H1 (cell line): ENCODE data around the gene GGT5. TPM values are rescaled to one million over a fixed set of nuclear protein-coding genes. Genes with fewer than 3 reads are reported as not detected.

Experiments
- CTCF ChIA-PET: fragments of 300-600 bp; sonication (Branson Sonifier 250); formaldehyde crosslinking; loops from one replicate; lab custom pipeline; 2021; ENCODE audit not compliant: partially characterized antibody; lab: Charles Lee
- POLR2A ChIA-PET: fragments of 300-600 bp; sonication (Branson Sonifier 250); formaldehyde crosslinking; loops from one replicate; lab custom pipeline; 2021; ENCODE audit warnings: inconsistent platforms; ENCODE audit not compliant: partially characterized antibody; lab: Charles Lee
- DNase-seq, 2 experiments: peaks; one replicate each; pipeline versions ENCODE4 v3.0.0 to v3.0.0-alpha.2; 2010 to 2022; ENCODE audit warnings: low spot score in 2 of 2, low read depth in 1 of 2, mixed read lengths in 1 of 2
- FAIRE-seq: peaks from 2 replicates; lab custom pipeline; 2011; peaks lifted over from hg19 to GRCh38; lab: Jason Lieb, UNC
- H2AFZ ChIP-seq: 2 replicates; pipeline ENCODE4 v1.8.1; 2012; ENCODE audit warnings: low read length, inconsistent platforms
- H2AK5ac ChIP-seq: 2 replicates; pipeline ENCODE4 v1.6.1; 2013; ENCODE audit warnings: low read depth, low read length
- H2BK120ac ChIP-seq: replicated peaks from 2 replicates; pipeline ENCODE3; 2013; ENCODE audit warnings: low read depth, low read length, inconsistent platforms
- H2BK12ac ChIP-seq: 2 replicates; pipeline ENCODE4 v1.6.1; 2013; ENCODE audit warnings: low read depth, low read length
- H2BK15ac ChIP-seq: 2 replicates; pipeline ENCODE4 v1.6.1; 2013; ENCODE audit warnings: low read length
- H2BK20ac ChIP-seq: 2 replicates; pipeline ENCODE4 v1.6.1; 2013; ENCODE audit warnings: low read length
- H2BK5ac ChIP-seq: 2 replicates; pipeline ENCODE4 v1.6.1; 2013; ENCODE audit warnings: low read depth, low read length
- H3K14ac ChIP-seq: 2 replicates; pipeline ENCODE4 v1.6.1; 2013; ENCODE audit warnings: inconsistent platforms; ENCODE audit not compliant: insufficient read length
- H3K18ac ChIP-seq: 2 replicates; pipeline ENCODE4 v1.6.1; 2013; ENCODE audit warnings: low read length; ENCODE audit errors: extremely low read depth
- H3K23ac ChIP-seq: 2 replicates; pipeline ENCODE4 v1.6.1; 2013; ENCODE audit warnings: inconsistent platforms; ENCODE audit not compliant: insufficient read length
- H3K23me2 ChIP-seq: 2 replicates; pipeline ENCODE4 v1.6.1; 2013; ENCODE audit warnings: low read depth, low read length
- H3K27ac ChIP-seq: 2 replicates; pipeline ENCODE4 v1.6.1; 2011; ENCODE audit warnings: low read depth, low read length, inconsistent platforms
- H3K27me3 ChIP-seq, 4 experiments: replicated peaks in 1 of 4; 1 replicate in 1 of 4; 2 replicates in 3 of 4; pipeline versions ENCODE4 v1.6.1 to v1.8.1; 2011 to 2013; ENCODE audit warnings: low read length in 3 of 4, mild to moderate bottlenecking in 3 of 4, inconsistent platforms in 2 of 4, mixed read lengths in 2 of 4, moderate library complexity in 1 of 4; ENCODE audit not compliant: control insufficient read depth in 3 of 4, insufficient read depth in 3 of 4; ENCODE audit errors: extremely low read depth in 1 of 4
- H3K36me3 ChIP-seq, 4 experiments: 2 replicates each; pipeline versions ENCODE4 v1.6.1 to v1.8.1; 2011 to 2013; ENCODE audit warnings: mild to moderate bottlenecking in 4 of 4, low read length in 3 of 4, moderate library complexity in 2 of 4, control low read depth in 1 of 4, inconsistent platforms in 1 of 4; ENCODE audit not compliant: insufficient read depth in 4 of 4, control insufficient read depth in 2 of 4
- H3K4ac ChIP-seq: replicated peaks from 2 replicates; pipeline ENCODE3; 2013; ENCODE audit warnings: low read length, low read depth, mixed read lengths, inconsistent platforms; ENCODE audit not compliant: insufficient read length
- H3K4me1 ChIP-seq, 4 experiments: replicated peaks in 1 of 4; 1 replicate in 1 of 4; 2 replicates in 3 of 4; pipeline versions ENCODE4 v1.6.1 to v1.8.1; 2011 to 2013; ENCODE audit warnings: low read length in 3 of 4, inconsistent platforms in 2 of 4, mixed read lengths in 1 of 4; ENCODE audit not compliant: insufficient read depth in 4 of 4, control insufficient read depth in 3 of 4
- H3K4me2 ChIP-seq, 2 experiments: 2 replicates each; pipeline versions ENCODE4 v1.6.1 to v1.8.1; 2011 to 2013; ENCODE audit warnings: low read depth in 2 of 2, low read length in 2 of 2, control low read depth in 1 of 2, inconsistent platforms in 1 of 2, mild to moderate bottlenecking in 1 of 2; ENCODE audit not compliant: insufficient read depth in 1 of 2
- H3K4me3 ChIP-seq, 4 experiments: fragments of 200-600, 300-600 bp in 1 of 4; sonication (generic), shearing (Covaris generic), sonication (Bioruptor Twin) in 1 of 4; 2 replicates each; pipeline versions ENCODE4 v1.5.1 to v1.8.1; 2011 to 2016; ENCODE audit warnings: low read length in 4 of 4, low read depth in 3 of 4, control low read depth in 2 of 4, inconsistent platforms in 2 of 4, mild to moderate bottlenecking in 2 of 4, mixed read lengths in 1 of 4, moderate library complexity in 1 of 4; ENCODE audit not compliant: insufficient read depth in 2 of 4; ENCODE audit errors: extremely low read depth in 1 of 4
- H3K56ac ChIP-seq: replicated peaks from 2 replicates; pipeline ENCODE3; 2013; ENCODE audit warnings: low read depth, mild to moderate bottlenecking, mixed read lengths, low read length, inconsistent platforms; ENCODE audit not compliant: insufficient read length
- H3K79me1 ChIP-seq: 2 replicates; pipeline ENCODE4 v1.6.1; 2013; ENCODE audit warnings: low read depth, low read length, control low read depth
- H3K79me2 ChIP-seq, 2 experiments: 2 replicates each; pipeline versions ENCODE4 v1.6.1 to v1.8.1; 2012 to 2013; ENCODE audit warnings: low read length in 2 of 2, mild to moderate bottlenecking in 2 of 2, inconsistent platforms in 1 of 2; ENCODE audit not compliant: insufficient read depth in 2 of 2, control insufficient read depth in 1 of 2
- H3K9ac ChIP-seq, 4 experiments: replicated peaks in 1 of 4; 1 replicate in 1 of 4; 2 replicates in 3 of 4; pipeline versions ENCODE4 v1.6.1 to v1.8.1; 2011 to 2013; ENCODE audit warnings: low read depth in 3 of 4, low read length in 3 of 4, control low read depth in 2 of 4, mild to moderate bottlenecking in 2 of 4, moderate library complexity in 2 of 4, inconsistent platforms in 1 of 4; ENCODE audit errors: extremely low read depth in 1 of 4
- H3K9me3 ChIP-seq, 2 experiments: 2 replicates each; pipeline versions ENCODE4 v1.6.1 to v1.8.1; 2012 to 2013; ENCODE audit warnings: mild to moderate bottlenecking in 2 of 2, moderate library complexity in 2 of 2, control low read depth in 1 of 2, inconsistent platforms in 1 of 2, low read depth in 1 of 2, low read length in 1 of 2, mixed read lengths in 1 of 2; ENCODE audit not compliant: insufficient read depth in 2 of 2
- H4K20me1 ChIP-seq, 2 experiments: replicated peaks in 1 of 2; 2 replicates each; pipeline versions ENCODE3 to v1.8.1; 2011 to 2013; ENCODE audit warnings: inconsistent platforms in 2 of 2, low read length in 2 of 2, mild to moderate bottlenecking in 1 of 2; ENCODE audit not compliant: insufficient read depth in 2 of 2, control insufficient read depth in 1 of 2
- H4K5ac ChIP-seq: 2 replicates; pipeline ENCODE4 v1.6.1; 2013; ENCODE audit warnings: low read length, low read depth, mixed read lengths, inconsistent platforms; ENCODE audit not compliant: insufficient read length
- H4K8ac ChIP-seq: 2 replicates; pipeline ENCODE4 v1.8.0; 2013; ENCODE audit warnings: mild to moderate bottlenecking, moderate library complexity, low read length, inconsistent platforms; ENCODE audit not compliant: insufficient read depth; ENCODE audit errors: extremely low read depth
- H4K91ac ChIP-seq: replicated peaks from 2 replicates; pipeline ENCODE3; 2013; ENCODE audit warnings: low read length, mixed read lengths, inconsistent platforms; ENCODE audit not compliant: insufficient read length
- CBX8 ChIP-seq: fragments of 300-800, 300-1000 bp; sonication (generic); IDR thresholded peaks from 2 replicates; pipeline ENCODE4 v1.7.1; 2016; ENCODE audit warnings: low read depth, low read length, borderline replicate concordance
- EZH2 ChIP-seq: fragments of 200-600 bp; sonication (generic); IDR thresholded peaks from 2 replicates; pipeline ENCODE4 v1.7.1; 2012; ENCODE audit warnings: low read depth, mild to moderate bottlenecking, moderate library complexity, low read length, inconsistent platforms; ENCODE audit not compliant: severe bottlenecking
- FOSL1 ChIP-seq: IDR thresholded peaks from 2 replicates; pipeline ENCODE4 v1.6.1; 2011; ENCODE audit warnings: mild to moderate bottlenecking, low read depth, low read length, moderate library complexity; ENCODE audit not compliant: insufficient read depth
- MAFK ChIP-seq: IDR thresholded peaks from 2 replicates; pipeline ENCODE4 v1.6.1; 2012; ENCODE audit warnings: low read depth, mild to moderate bottlenecking, improper control_type of control experiment, low read length
- NANOG ChIP-seq: IDR thresholded peaks from 2 replicates; pipeline ENCODE4 v1.6.1; 2011; ENCODE audit warnings: low read length, low read depth, mild to moderate bottlenecking, inconsistent platforms; ENCODE audit not compliant: insufficient read depth, poor library complexity, severe bottlenecking
- POLR2AphosphoS5 ChIP-seq: IDR thresholded peaks from 2 replicates; pipeline ENCODE4 v1.6.1; 2011; ENCODE audit warnings: low read depth, low read length
- POU5F1 ChIP-seq: IDR thresholded peaks from 2 replicates; pipeline ENCODE4 v1.6.1; 2011; ENCODE audit warnings: low read depth, mild to moderate bottlenecking, low read length, moderate library complexity
- RBBP5 ChIP-seq: IDR thresholded peaks from 2 replicates; pipeline ENCODE4 v1.7.1; 2012; ENCODE audit warnings: low read depth, mild to moderate bottlenecking, inconsistent platforms, low read length, moderate library complexity, borderline replicate concordance
- SP4 ChIP-seq: IDR thresholded peaks from 2 replicates; pipeline ENCODE4 v1.6.1; 2012; ENCODE audit warnings: low read length, inconsistent platforms
- SUZ12 ChIP-seq: fragments of 200-600 bp; sonication (generic); IDR thresholded peaks from 2 replicates; pipeline ENCODE4 v1.6.1; 2012; ENCODE audit warnings: mild to moderate bottlenecking, inconsistent platforms, low read length, moderate library complexity, mixed read lengths
- TAF7 ChIP-seq: optimal IDR thresholded peaks from 2 replicates; pipeline ENCODE3; 2011; ENCODE audit warnings: low read depth, mild to moderate bottlenecking, inconsistent platforms, low read length, moderate library complexity, borderline replicate concordance
- YY1 ChIP-seq: IDR thresholded peaks from 2 replicates; pipeline ENCODE4 v1.6.1; 2011; ENCODE audit warnings: low read depth, mild to moderate bottlenecking, low read length
- WGBS, 2 experiments: shearing (Covaris generic) in 1 of 2; methylation state at CpG; one replicate each; pipeline versions ENCODE4 v1.1.6 to v1.1.7; 2013 to 2015; ENCODE audit warnings: low lambda C conversion rate in 2 of 2, mixed read lengths in 2 of 2, inconsistent platforms in 1 of 2, low coverage in 1 of 2, missing lambda C conversion rate in 1 of 2; ENCODE audit not compliant: insufficient replicate concordance in 2 of 2, insufficient coverage in 1 of 2, insufficient read length in 1 of 2; ENCODE audit errors: extremely low coverage in 1 of 2, missing lambda C conversion rate in 1 of 2; 5-methylcytosine and 5-hydroxymethylcytosine counted together
- polyA plus RNA-seq, 7 experiments: library from polyadenylated mRNA; depleted of rRNA in 3 of 7; stranded (reverse) in 5 of 7; unstranded in 2 of 7; fragments of >200 nt in 5 of 7; fragments of 200-250 nt in 2 of 7; gene quantifications; 1 replicate in 5 of 7; 2 replicates in 1 of 7; 4 replicates in 1 of 7; pipeline versions ENCODE4 v1.2.1 to v1.2.3, GENCODE V29; 2011 to 2013; ENCODE audit warnings: missing spikeins in 2 of 7, mixed read lengths in 2 of 7
- total RNA-seq: library from RNA; stranded (reverse); fragmentation: NEBNext Ultra II Directional; extraction: Animal tissue kit (Norgen Biotek cat#: 25700); gene quantifications from 2 replicates; pipeline ENCODE4 v1.2.1, GENCODE V29; 2021
- TF ChIP-seq, protein P1 (sequence below): IDR thresholded peaks from 2 replicates; pipeline ENCODE4 v1.6.1; 2012; ENCODE audit warnings: low read length, inconsistent platforms

GGT5 gene
- total and polyA plus RNA-seq, 2 of the 8 experiments (the other 6 are each of a cell fraction or from before 2014, with no cell fraction given), result 0.05 TPM; not detected in 1

DNA sequence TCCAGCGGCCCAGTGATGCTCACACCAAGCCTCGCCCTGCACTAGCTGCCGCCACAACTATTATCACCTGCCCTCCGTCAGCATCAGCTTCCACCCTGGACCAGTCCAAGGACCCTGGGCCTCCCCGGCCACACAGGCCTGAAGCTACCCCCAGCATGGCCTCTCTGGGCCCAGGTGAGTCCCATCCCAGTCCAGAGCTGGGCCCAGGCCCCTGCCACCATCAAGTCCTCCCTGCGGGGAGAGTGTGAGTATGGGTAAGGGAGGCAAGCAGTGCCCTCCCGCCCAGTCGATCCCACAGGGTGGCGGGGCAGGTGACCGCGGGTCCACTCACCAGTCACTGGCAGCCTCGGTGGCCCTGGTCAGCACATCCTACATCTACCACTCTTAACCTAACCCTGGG, 73.1 kb downstream of the GGT5 start:
- FAIRE-seq, result no peak
- TF ChIP-seq POU5F1 (no peak), SUZ12 (no peak), MAFK (no peak), YY1 (no peak), SP4 (no peak), RBBP5 (no peak), CBX8 (no peak), TAF7 (no peak), FOSL1 (no peak), POLR2AphosphoS5 (no peak), EZH2 (no peak), NANOG (no peak)
- TF ChIP-seq, protein P1, sequence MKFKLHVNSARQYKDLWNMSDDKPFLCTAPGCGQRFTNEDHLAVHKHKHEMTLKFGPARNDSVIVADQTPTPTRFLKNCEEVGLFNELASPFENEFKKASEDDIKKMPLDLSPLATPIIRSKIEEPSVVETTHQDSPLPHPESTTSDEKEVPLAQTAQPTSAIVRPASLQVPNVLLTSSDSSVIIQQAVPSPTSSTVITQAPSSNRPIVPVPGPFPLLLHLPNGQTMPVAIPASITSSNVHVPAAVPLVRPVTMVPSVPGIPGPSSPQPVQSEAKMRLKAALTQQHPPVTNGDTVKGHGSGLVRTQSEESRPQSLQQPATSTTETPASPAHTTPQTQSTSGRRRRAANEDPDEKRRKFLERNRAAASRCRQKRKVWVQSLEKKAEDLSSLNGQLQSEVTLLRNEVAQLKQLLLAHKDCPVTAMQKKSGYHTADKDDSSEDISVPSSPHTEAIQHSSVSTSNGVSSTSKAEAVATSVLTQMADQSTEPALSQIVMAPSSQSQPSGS, result no peak

More for the DNA sequence above, 73.1 kb downstream of the GGT5 start:
- H3K23me2 ChIP-seq, result no peaks in the 10 kb centered on the region
- no peak overlapping the region for H2BK5ac ChIP-seq
- no peak overlapping the region for H2BK15ac ChIP-seq
- H3K4me3 ChIP-seq, result no peak overlapping the region
- H3K36me3 ChIP-seq, result peaks cover 0 to 8% (median 6%) of the 10 kb centered on the region in 4 experiments; a peak in 3 of 8 replicates
- H3K79me2 ChIP-seq, result no peaks in the 10 kb centered on the region
- no peak overlapping the region for H3K4ac ChIP-seq
- H4K8ac ChIP-seq, result no peak overlapping the region; the same call in 1 of the 2 replicates
- no peak overlapping the region for H3K56ac ChIP-seq
- POLR2A ChIA-PET, result no interaction called here
- no peak overlapping the region for H4K5ac ChIP-seq
- H3K4me1 ChIP-seq, result no peaks in the 10 kb centered on the region
- H4K91ac ChIP-seq, result no peak overlapping the region
- H2AFZ ChIP-seq, result no peak overlapping the region
- no peaks in the 10 kb centered on the region for H3K79me1 ChIP-seq
- no peak overlapping the region for H2BK120ac ChIP-seq
- no peak overlapping the region for H3K14ac ChIP-seq
- H3K4me2 ChIP-seq, result no peak overlapping the region
- no peak overlapping the region for H3K9ac ChIP-seq
- no peak for DNase-seq
- 94% methylated on average over 8 of the region's 12 CpGs; no CpG with 5 or more reads in 1 of the 2 experiments for WGBS, 2 experiments
- H3K18ac ChIP-seq, result no peak overlapping the region
- no peaks in the 10 kb centered on the region for H3K9me3 ChIP-seq
- no peak overlapping the region for H2BK20ac ChIP-seq
- H2BK12ac ChIP-seq, result no peak overlapping the region
- H3K27me3 ChIP-seq, result no peaks in the 10 kb centered on the region
- CTCF ChIA-PET, result interaction anchor here (1.1 to 19.1 kb wide), 6 partner anchors 13 to 71 kb away, joined by 3 to 301 read pairs (median 5); no protein-coding TSS in a partner anchor
- H2AK5ac ChIP-seq, result no peak overlapping the region
- no peak overlapping the region for H3K23ac ChIP-seq
- H3K27ac ChIP-seq, result no peak overlapping the region
- H4K20me1 ChIP-seq, result peaks cover 0 to 2% of the 10 kb centered on the region in 2 experiments
